Measurements from ENCODE around the gene SPATA16.

GRCh38 chr3:172904711-172905373 is 236.2 kb downstream of the SPATA16 start:
- TF ChIP-seq CTCF (IDR thresholded peaks at IDR 0.05; ENCODE audit: extremely low read depth in 1 of 2, insufficient read depth in 1 of 2, low read depth in 1 of 2, low read length in 2 of 2): no peak
- no peak for TF ChIP-seq EZH2 (IDR thresholded peaks at IDR 0.05; ENCODE audit: borderline replicate concordance, low read depth, low read length, severe bottlenecking)
- TF ChIP-seq, protein P1, sequence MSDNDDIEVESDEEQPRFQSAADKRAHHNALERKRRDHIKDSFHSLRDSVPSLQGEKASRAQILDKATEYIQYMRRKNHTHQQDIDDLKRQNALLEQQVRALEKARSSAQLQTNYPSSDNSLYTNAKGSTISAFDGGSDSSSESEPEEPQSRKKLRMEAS (IDR thresholded peaks at IDR 0.05; ENCODE audit: insufficient read depth, insufficient read length): no peak
